Neuron (in vitro differentiated cells): Measurements from ENCODE around the gene UBXN7.
"Not testable (repeated sequence)": the region's sequence is repeated elsewhere in the genome, so short reads cannot be mapped to it uniquely, and the experiment has no call there.

Experiments used
- H2AFZ ChIP-seq: one replicate; pipeline ENCODE4 v1.6.1; 2013; ENCODE audit warnings: low read depth, mild to moderate bottlenecking, inconsistent platforms, low read length, moderate library complexity
- H3K27me3 ChIP-seq: one replicate; pipeline ENCODE4 v1.6.1; 2013; ENCODE audit warnings: low read length; ENCODE audit not compliant: insufficient read depth
- H3K36me3 ChIP-seq: one replicate; pipeline ENCODE4 v1.6.1; 2013; ENCODE audit warnings: low read length; ENCODE audit not compliant: insufficient read depth
- H3K4me1 ChIP-seq: one replicate; pipeline ENCODE4 v1.6.1; 2013; ENCODE audit warnings: low read length; ENCODE audit not compliant: insufficient read depth
- H3K4me3 ChIP-seq: 2 replicates; pipeline ENCODE4 v1.5.1; 2013; ENCODE audit warnings: mild to moderate bottlenecking, low read length, moderate library complexity
- H3K9me3 ChIP-seq: one replicate; pipeline ENCODE4 v1.6.1; 2013; ENCODE audit warnings: low read length

Gene UBXN7

DNA sequence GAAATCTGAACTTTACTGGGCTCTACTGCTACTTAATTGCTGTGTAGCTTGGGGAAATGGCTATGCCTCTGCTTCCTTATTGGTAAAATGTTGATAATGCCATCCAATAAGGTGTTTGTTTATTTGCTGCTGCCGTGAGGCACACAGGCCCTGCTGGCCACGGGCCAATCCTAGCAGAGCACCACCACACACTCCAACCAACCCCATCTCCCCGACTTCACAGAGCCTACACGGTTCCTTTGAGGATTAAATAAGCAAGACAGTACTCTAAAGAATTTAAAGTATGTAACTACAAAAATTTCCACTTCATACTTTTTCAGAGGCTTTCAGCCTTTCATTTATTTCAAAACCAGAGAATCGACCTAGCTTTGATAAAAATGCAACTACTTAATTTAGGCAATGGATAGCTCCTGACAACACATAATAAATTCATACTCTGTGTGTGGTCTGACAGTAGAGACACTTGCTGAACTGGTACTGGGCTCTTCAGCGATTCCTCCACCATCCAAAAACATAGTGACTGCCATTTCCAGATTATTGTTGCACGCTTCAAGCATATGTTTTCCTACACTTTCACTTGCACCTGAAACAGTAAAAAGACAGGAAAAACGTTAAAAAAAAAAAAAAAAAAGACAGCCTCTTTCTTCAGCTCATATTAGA is 25.3 kb downstream of the UBXN7 start:
- peaks cover 36% of the 10 kb centered on the region for H3K36me3 ChIP-seq

DNA sequence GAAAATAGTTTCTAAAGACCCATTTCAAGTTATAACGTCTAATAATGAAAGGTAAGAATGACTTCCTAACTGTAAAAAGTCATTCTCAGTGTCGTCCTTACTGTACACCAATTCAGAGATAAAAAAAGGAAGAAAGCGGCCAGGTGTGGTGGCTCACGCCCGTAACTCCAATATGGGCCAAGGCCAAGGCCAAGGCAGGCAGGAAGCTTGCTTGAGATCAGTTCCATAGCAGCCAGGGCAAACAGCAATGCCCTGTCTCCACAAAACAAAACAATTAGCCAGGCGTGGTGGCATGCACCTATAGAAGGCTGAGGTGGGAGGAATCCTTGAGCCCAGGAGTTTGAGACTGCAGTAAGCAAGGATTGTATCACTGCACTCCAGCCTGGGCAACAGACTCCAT is 31.9 kb downstream of the UBXN7 start:
- Histone ChIP-seq H2AFZ (no peak overlapping the region), H3K9me3 (peaks cover 6% of the 10 kb centered on the region), H3K4me3 (no peak overlapping the region), H3K4me1 (no peaks in the 10 kb centered on the region), H3K36me3 (peaks cover 70% of the 10 kb centered on the region), H3K27me3 (no peaks in the 10 kb centered on the region)

More for the DNA sequence above, 25.3 kb downstream of the UBXN7 start:
- Histone ChIP-seq H3K4me1 (no peaks in the 10 kb centered on the region), H2AFZ (no peak overlapping the region), H3K9me3 (peaks cover 20% of the 10 kb centered on the region), H3K4me3 (no peak overlapping the region), H3K27me3 (no peaks in the 10 kb centered on the region)

DNA sequence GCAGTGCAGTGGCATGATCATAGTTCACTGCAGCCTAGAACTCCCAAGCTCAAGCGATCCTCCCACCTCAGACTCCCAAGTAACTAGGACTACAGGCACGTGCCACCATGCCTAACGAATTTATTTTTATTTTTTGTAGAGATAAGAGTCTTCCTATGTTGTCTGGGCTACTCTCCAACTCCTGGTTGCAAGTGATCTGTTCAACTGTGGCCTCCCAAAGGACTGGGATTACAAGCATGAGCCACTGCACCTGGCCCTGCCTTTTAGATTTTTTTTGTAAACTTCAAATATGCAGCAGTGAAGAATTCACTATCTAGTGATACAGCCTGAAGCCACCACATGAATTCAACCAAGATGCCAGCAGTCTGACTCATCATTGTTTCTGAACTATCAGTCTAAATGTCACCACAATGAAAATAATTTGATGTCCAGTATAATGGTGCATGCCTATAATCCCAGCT is 32.7 kb downstream of the UBXN7 start:
- Histone ChIP-seq H3K9me3 (no peaks in the 10 kb centered on the region), H3K4me3 (no peak overlapping the region), H3K27me3 (no peaks in the 10 kb centered on the region), H2AFZ (no peak overlapping the region), H3K36me3 (peaks cover 65% of the 10 kb centered on the region), H3K4me1 (no peaks in the 10 kb centered on the region)

DNA sequence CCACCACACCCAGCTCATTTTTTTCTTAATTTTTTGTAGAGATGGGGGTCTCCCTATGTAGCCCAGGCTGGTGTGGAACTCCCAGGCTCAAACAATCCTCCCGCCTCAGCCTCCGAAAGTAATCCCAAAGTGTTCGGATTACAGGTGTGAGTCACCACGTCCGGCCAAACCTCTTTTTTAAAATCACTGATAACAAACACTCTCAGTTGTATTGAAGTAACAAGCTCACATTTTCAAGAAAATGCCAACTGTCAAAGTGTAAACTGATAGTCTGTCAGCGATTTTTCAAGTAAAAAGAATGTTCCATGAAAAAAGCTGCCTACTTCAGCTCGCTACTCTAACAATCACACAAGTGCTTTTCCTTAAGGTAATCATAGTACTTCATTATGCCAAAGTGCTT is 33.4 kb downstream of the UBXN7 start:
- peaks cover 63% of the 10 kb centered on the region for H3K36me3 ChIP-seq

DNA sequence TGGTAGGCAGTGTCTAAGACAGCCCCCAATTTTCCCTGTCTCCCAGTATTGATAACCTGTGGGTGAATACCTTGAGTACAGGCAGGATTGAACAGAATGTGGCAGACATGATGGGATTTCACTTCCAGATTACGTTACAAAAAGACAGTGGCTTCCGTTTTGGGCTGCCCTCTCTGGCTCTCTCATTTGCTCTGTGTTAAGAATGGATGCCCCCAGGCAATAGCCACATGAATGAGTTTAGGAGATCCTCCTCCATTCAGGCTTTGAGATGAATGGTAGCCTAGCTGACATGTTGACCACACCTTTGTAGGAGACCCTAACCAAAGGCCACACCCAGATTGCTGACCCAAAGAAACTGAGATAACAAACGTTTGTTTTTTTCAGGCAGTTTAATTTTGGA is 34.3 kb downstream of the UBXN7 start:
- H3K4me3 ChIP-seq, result no peak overlapping the region
- H3K36me3 ChIP-seq, result peaks cover 69% of the 10 kb centered on the region
- no peaks in the 10 kb centered on the region for H3K4me1 ChIP-seq
- H3K9me3 ChIP-seq, result no peaks in the 10 kb centered on the region
- H3K27me3 ChIP-seq, result no peaks in the 10 kb centered on the region
- H2AFZ ChIP-seq, result no peak overlapping the region

More for the DNA sequence above, 33.4 kb downstream of the UBXN7 start:
- Histone ChIP-seq H3K9me3 (no peaks in the 10 kb centered on the region), H3K4me1 (no peaks in the 10 kb centered on the region), H3K27me3 (no peaks in the 10 kb centered on the region), H3K4me3 (no peak overlapping the region), H2AFZ (no peak overlapping the region)

DNA sequence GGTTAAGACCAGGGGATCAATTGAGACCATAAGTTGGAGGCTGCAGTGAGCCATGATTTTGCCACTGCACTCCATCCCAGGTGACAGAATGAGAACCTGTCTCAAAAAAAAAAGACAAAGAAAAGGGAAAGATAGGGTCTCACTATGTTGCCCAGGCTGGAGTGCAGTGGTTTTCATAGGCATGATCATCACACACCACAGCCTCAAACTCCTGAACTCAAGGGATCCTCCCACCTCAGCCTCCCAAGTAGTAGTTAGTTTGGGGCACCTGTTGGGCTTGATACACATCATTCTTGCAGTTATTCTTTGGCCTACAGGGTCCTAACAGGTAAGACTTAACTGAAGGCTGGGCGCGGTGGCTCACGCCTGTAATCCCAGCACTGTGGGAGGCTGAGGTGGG is 42.1 kb downstream of the UBXN7 start:
- H3K9me3 ChIP-seq, result peaks cover 19% of the 10 kb centered on the region
- peaks cover 54% of the 10 kb centered on the region for H3K36me3 ChIP-seq
- H3K4me3 ChIP-seq, result no peak overlapping the region
- no peaks in the 10 kb centered on the region for H3K4me1 ChIP-seq
- H3K27me3 ChIP-seq, result no peaks in the 10 kb centered on the region
- no peak overlapping the region for H2AFZ ChIP-seq

DNA sequence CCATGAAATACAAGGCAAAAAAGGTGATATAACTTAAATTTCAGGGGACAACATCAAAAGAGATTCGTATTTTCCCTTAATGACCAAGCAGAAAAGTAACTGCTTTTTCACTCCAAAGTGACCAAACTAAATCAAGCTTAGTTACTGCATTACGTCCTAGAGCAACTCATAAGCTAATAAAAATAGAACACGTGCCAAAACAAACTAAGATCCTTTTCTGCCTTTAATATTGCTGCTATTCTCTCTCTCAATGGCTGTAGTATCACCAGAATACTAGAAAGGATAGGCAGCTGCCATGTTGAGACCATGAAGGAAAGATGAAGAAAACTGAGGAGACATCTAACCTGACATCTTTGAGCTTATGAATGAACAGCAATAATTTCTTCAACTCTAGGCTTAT is 43.3 kb downstream of the UBXN7 start:
- Histone ChIP-seq H3K4me1 (no peaks in the 10 kb centered on the region), H3K4me3 (no peak overlapping the region), H3K36me3 (peaks cover 51% of the 10 kb centered on the region), H2AFZ (no peak overlapping the region), H3K9me3 (peaks cover 19% of the 10 kb centered on the region), H3K27me3 (no peaks in the 10 kb centered on the region)

DNA sequence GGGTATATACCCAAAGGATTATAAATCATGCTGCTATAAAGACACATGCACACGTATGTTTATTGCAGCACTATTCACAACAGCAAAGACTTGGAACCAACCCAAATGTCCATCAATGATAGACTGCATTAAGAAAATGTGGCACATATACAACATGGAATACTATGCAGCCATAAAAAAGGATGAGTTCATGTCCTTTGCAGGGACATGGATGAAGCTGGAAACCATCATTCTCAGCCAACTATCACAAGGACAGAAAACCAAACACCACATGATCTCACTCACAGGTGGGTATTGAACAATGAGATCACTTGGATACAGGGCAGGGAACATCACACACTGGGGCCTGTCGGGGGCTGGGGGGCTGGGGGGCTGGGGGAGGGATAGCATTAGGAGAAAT is 44.3 kb downstream of the UBXN7 start:
- H3K36me3 ChIP-seq, result peaks cover 43% of the 10 kb centered on the region
- H2AFZ ChIP-seq, H3K4me3 ChIP-seq, H3K27me3 ChIP-seq, H3K4me1 ChIP-seq: not testable (repeated sequence)
- H3K9me3 ChIP-seq, result peaks cover 19% of the 10 kb centered on the region

DNA sequence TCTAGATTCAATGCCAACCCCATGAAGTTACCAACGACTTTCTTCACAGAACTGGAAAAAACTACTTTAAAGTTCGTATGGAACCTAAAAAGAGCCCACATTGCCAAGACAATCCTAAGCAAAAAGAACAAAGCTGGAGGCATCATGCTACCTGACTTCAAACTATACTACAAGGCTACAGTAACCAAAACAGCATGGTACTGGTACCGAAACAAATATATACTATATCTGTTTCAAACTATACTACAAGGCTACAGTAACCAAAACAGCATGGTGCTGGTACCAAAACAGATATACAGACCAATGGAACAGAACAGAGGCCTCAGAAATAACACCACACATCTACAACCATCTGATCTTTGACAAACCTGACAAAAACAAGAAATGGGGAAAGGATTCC is 45.4 kb downstream of the UBXN7 start:
- H3K36me3 ChIP-seq, result peaks cover 34% of the 10 kb centered on the region
- H3K4me1 ChIP-seq, H2AFZ ChIP-seq, H3K4me3 ChIP-seq, H3K27me3 ChIP-seq: not testable (repeated sequence)
- peaks cover 19% of the 10 kb centered on the region for H3K9me3 ChIP-seq

DNA sequence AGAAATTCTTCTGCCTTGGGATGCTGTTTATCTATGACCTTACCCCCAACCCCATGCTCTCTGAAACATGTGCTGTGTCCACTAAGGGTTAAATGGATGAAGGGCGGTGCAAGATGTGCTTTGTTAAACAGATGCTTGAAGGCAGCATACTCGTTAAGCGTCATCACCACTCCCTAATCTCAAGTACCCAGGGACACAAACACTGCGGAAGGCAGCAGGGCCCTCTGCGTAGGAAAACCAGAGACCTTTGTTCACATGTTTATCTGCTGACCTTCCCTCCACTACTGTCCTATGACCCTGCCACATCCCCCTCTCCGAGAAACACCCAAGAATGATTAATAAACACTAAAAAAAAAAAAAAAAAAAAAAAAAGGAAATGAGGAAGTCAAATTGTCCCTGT is 46.2 kb downstream of the UBXN7 start:
- H2AFZ ChIP-seq, H3K4me1 ChIP-seq, H3K4me3 ChIP-seq, H3K27me3 ChIP-seq: not testable (repeated sequence)
- Histone ChIP-seq H3K36me3 (peaks cover 32% of the 10 kb centered on the region), H3K9me3 (peaks cover 21% of the 10 kb centered on the region)

DNA sequence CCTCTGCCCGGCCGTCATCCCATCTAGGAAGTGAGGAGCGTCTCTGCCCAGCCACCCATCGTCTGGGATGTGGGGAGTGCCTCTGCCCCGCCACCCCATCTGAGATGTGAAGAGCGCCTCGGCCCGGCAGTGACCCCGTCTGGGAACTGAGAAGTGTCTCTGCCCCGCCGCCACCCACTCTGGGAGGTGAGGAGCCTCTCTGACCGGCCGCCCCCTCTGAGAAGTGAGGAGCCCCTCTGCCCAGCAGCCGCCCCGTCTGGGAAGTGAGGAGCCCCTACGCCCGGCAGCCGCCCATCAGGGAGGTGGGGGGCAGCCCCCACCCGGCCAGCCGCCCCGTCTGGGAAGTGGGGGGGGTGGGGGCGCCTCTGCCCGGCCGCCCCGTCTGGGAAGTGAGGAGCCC is 46.8 kb downstream of the UBXN7 start:
- not testable (repeated sequence) for H2AFZ ChIP-seq, H3K27me3 ChIP-seq, H3K4me3 ChIP-seq, H3K4me1 ChIP-seq
- peaks cover 24% of the 10 kb centered on the region for H3K9me3 ChIP-seq
- H3K36me3 ChIP-seq, result peaks cover 31% of the 10 kb centered on the region

DNA sequence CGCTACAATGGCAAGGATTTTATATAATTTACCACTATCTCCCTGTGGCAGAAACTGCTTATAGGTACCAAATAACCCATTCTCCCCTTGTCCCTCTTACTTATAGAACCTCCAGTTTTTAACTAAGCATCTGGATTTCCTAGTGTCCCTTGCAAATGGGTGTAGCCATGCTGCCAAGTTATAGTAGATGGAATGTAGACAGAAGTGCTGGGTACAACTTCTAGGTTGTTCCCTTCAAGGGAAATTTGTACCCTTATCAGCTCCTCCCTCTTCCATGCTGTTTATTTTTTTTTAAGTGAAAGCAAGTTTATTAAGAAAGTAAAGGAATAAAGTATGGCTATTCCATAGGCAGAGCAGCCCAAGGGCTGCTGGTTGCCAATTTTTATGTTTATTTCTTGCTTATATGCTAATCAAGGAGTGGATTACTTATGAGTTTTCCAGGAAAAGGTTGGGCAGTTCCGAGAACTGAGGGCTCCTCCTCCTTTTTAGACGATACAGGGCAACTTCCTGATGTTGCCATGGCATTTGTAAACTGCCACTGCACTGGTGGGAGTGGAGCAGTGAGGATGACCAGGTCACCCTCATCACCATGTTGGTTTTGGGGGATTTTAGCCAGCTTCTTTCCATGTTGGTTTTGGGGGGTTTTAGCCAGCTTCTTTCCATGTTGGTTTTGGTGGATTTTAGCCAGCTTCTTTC is 53.9 kb downstream of the UBXN7 start:
- Histone ChIP-seq H3K36me3 (peaks cover 31% of the 10 kb centered on the region), H3K27me3 (no peaks in the 10 kb centered on the region), H3K4me3 (no peak overlapping the region), H2AFZ (no peak overlapping the region), H3K9me3 (peaks cover 19% of the 10 kb centered on the region), H3K4me1 (no peaks in the 10 kb centered on the region)

DNA sequence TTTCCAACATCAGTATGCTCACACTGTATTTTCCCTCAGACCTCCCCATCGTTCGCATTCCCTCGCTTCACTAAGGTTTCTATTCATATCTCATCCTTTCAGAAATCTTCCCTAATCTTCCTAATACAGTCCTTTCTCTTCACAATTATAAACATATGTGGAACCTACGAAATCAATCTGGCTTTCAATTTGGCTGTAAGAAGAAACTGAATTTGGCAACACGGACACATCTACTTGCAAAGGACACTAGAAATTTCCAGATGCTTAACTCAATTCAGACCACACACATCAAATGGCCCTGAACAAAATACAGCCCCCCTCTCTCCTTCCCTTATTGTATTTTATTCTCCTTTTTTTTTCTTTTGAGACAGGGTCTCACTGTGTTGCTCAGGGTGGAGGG is 54.9 kb downstream of the UBXN7 start:
- peaks cover 19% of the 10 kb centered on the region for H3K9me3 ChIP-seq
- no peaks in the 10 kb centered on the region for H3K4me1 ChIP-seq
- H3K36me3 ChIP-seq, result peaks cover 34% of the 10 kb centered on the region
- H3K27me3 ChIP-seq, result no peaks in the 10 kb centered on the region
- no peak overlapping the region for H3K4me3 ChIP-seq
- no peak overlapping the region for H2AFZ ChIP-seq

DNA sequence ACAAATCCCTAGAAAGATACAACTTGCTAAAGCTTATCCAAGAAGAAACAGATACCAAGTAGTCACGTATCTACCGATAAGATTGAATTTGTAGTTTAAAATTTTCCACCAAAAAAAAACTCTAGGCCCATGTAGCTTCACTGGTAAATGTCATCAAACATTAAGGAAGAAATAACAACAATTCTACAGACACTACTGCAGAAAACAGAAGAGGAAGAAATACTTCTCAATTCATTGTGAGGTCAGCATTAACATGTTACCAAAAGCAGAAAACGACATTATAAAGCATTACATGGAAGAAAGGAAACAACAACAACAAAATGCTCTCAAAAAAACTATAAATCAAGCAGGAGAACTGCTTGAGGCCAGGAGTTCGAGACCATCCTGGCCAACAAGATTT is 66.5 kb downstream of the UBXN7 start:
- no peak overlapping the region for H2AFZ ChIP-seq
- H3K36me3 ChIP-seq, result peaks cover 71% of the 10 kb centered on the region
- H3K4me1 ChIP-seq, result no peaks in the 10 kb centered on the region
- no peaks in the 10 kb centered on the region for H3K9me3 ChIP-seq
- H3K27me3 ChIP-seq, result no peaks in the 10 kb centered on the region
- no peak overlapping the region for H3K4me3 ChIP-seq
